HUDEP-2 (cell line): ENCODE data around the gene MMD.
A peak's percentile ranks its signal among the peaks of the same experiment; 100 is the strongest.
"Not testable (repeated sequence)": the region's sequence is repeated elsewhere in the genome, so short reads cannot be mapped to it uniquely, and the experiment has no call there.

Experiments
- DNase-seq, 76 experiments: peaks; one replicate each; lab custom pipeline; 2025; ENCODE audit not compliant: unreplicated experiment in 76 of 76; lab: John Stamatoyannopoulos, UW

The MMD gene

GRCh38 chr17:55424893-55425540 lies 3.4 kb upstream of the MMD start:
- no peak for DNase-seq

GRCh38 chr17:55423535-55423934 lies 1.9 kb upstream of the MMD start:
- no peak for DNase-seq

GRCh38 chr17:55422828-55423164 lies 1.2 kb upstream of the MMD start:
- DNase-seq, result not testable (repeated sequence)

- DNase-seq, result peak in 19 of 76 experiments; percentile 3 to 33 (median 10)
These were observed 858 bp downstream of the MMD start for GRCh38 chr17:55420776-55421178.

GRCh38 chr17:55420067-55420775 lies 1.4 kb downstream of the MMD start:
- peak in 11 of 76 experiments; percentile 1 to 26 (median 12) for DNase-seq

GRCh38 chr17:55418369-55419268 lies 3.0 kb downstream of the MMD start:
- DNase-seq, result no peak

- DNase-seq, result no peak
These were observed 4.0 kb downstream of the MMD start for GRCh38 chr17:55417411-55418268.

- no peak for DNase-seq
These were observed 5.1 kb downstream of the MMD start for GRCh38 chr17:55416470-55417052.

GRCh38 chr17:55416000-55416399 lies 5.6 kb downstream of the MMD start:
- no peak for DNase-seq

GRCh38 chr17:55414983-55415382 lies 6.7 kb downstream of the MMD start:
- DNase-seq, result no peak

GRCh38 chr17:55413825-55414489 lies 7.7 kb downstream of the MMD start:
- no peak for DNase-seq

- no peak for DNase-seq
These were observed 10.2 kb downstream of the MMD start for GRCh38 chr17:55411463-55411855.

- DNase-seq, result no peak
These were observed 10.7 kb downstream of the MMD start for GRCh38 chr17:55410722-55411462.

GRCh38 chr17:55409030-55409800 lies 12.4 kb downstream of the MMD start:
- no peak for DNase-seq

GRCh38 chr17:55407641-55408566 lies 13.7 kb downstream of the MMD start:
- DNase-seq, result no peak

- no peak for DNase-seq
These were observed 16.0 kb downstream of the MMD start for GRCh38 chr17:55405600-55405999.

GRCh38 chr17:55404197-55404596 lies 17.4 kb downstream of the MMD start:
- not testable (repeated sequence) for DNase-seq
